Loucy (cell line): ENCODE data around the gene PRPF38A.

ENCODE experiments used
- EZH2phosphoT487 ChIP-seq: fragments of 200-600 bp; IDR thresholded peaks from 2 replicates; pipeline ENCODE4 v1.6.1; 2018; ENCODE audit warnings: antibody characterized with exemption, mild to moderate bottlenecking, moderate library complexity, borderline replicate concordance
- TF ChIP-seq, protein P1 (sequence below): fragments of 200-600 bp; sonication (generic); conservative IDR thresholded peaks from 2 replicates; pipeline ENCODE4 v1.5.1; 2014; ENCODE audit warnings: mild to moderate bottlenecking, antibody characterized with exemption, low read length

DNA sequence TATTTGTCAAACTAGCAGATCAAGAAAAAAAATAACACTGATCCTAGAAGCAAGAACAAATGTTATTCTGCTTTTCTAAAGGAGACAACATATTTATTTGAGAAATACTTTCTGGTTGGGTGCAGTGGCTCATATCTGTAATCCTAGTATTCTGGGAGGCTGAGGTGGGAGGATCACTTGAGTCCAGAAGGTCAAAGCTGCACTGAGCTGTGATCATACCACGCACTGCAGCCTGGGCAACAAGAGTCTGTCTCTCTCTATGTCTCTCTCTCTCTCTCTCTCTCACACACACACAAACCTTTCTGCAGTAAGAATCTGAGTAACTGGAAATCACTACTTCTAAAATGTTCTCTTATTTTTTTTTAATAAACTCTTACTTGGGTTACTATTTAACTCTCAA is 31.2 kb downstream of the PRPF38A start:
- TF ChIP-seq, protein P1, sequence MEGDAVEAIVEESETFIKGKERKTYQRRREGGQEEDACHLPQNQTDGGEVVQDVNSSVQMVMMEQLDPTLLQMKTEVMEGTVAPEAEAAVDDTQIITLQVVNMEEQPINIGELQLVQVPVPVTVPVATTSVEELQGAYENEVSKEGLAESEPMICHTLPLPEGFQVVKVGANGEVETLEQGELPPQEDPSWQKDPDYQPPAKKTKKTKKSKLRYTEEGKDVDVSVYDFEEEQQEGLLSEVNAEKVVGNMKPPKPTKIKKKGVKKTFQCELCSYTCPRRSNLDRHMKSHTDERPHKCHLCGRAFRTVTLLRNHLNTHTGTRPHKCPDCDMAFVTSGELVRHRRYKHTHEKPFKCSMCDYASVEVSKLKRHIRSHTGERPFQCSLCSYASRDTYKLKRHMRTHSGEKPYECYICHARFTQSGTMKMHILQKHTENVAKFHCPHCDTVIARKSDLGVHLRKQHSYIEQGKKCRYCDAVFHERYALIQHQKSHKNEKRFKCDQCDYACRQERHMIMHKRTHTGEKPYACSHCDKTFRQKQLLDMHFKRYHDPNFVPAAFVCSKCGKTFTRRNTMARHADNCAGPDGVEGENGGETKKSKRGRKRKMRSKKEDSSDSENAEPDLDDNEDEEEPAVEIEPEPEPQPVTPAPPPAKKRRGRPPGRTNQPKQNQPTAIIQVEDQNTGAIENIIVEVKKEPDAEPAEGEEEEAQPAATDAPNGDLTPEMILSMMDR: no peak
- no peak for TF ChIP-seq EZH2phosphoT487
